B cell (primary cell): ENCODE measurements around the gene RASD1. TPM values are rescaled to one million over a fixed set of nuclear protein-coding genes. Genes with fewer than 3 reads are reported as not detected.

Experiments
- ATAC-seq: fragments of 200-7000 bp; cut with Tn5 transposase; one replicate; pipeline ENCODE4 v1.10.0; 2021; ENCODE audit warnings: low read depth, mild to moderate bottlenecking, moderate number of reproducible peaks, moderate library complexity
- CTCF ChIA-PET: fragments of 350-600 bp; sonication (Branson Sonifier 250); formaldehyde crosslinking; loops from one replicate; lab custom pipeline; 2021; ENCODE audit warnings: antibody characterized with exemption, inconsistent platforms; lab: Charles Lee
- POLR2A ChIA-PET: fragments of 350-600 bp; sonication (Branson Sonifier 250); formaldehyde crosslinking; loops from one replicate; lab custom pipeline; 2021; ENCODE audit warnings: antibody characterized with exemption; lab: Charles Lee
- DNase-seq: peaks from one replicate; pipeline ENCODE4 v3.0.0; 2013
- H2AFZ ChIP-seq: 2 replicates; pipeline ENCODE4 v1.6.1; 2012; ENCODE audit warnings: mild to moderate bottlenecking, low read depth, low read length; ENCODE audit not compliant: insufficient read depth, poor library complexity, severe bottlenecking
- H3K27ac ChIP-seq, 2 donors: 1 replicate in 1 of 2; 2 replicates in 1 of 2; pipeline ENCODE4 v1.5.1; 2012 to 2013; ENCODE audit warnings: low read length in 2 of 2, mild to moderate bottlenecking in 2 of 2, moderate library complexity in 1 of 2
- H3K27me3 ChIP-seq, 4 experiments: fragments of 200-600 bp in 1 of 4; sonication (generic) in 1 of 4; replicated peaks in 1 of 4; 1 replicate in 2 of 4; 2 replicates in 2 of 4; pipeline versions ENCODE4 v1.6.1 to v1.7.0; 2013 to 2016; ENCODE audit warnings: low read length in 3 of 4, mild to moderate bottlenecking in 2 of 4, mixed read lengths in 1 of 4, moderate library complexity in 1 of 4; ENCODE audit not compliant: insufficient read depth in 4 of 4, control insufficient read depth in 3 of 4; ENCODE audit errors: control extremely low read depth in 1 of 4
- H3K36me3 ChIP-seq, 2 experiments: replicated peaks in 1 of 2; 1 replicate in 1 of 2; 2 replicates in 1 of 2; pipeline versions ENCODE4 v1.6.1 to v1.7.1; 2013; ENCODE audit warnings: low read length in 1 of 2; ENCODE audit not compliant: insufficient read depth in 2 of 2, control insufficient read depth in 1 of 2; ENCODE audit errors: control extremely low read depth in 1 of 2, extremely low read depth in 1 of 2
- H3K4me1 ChIP-seq, 2 donors: fragments of 200-600 bp in 1 of 2; sonication (generic) in 1 of 2; 1 replicate in 1 of 2; 2 replicates in 1 of 2; pipeline versions ENCODE4 v1.5.1 to v1.6.1; 2013 to 2017; ENCODE audit warnings: low read length in 2 of 2; ENCODE audit not compliant: control insufficient read depth in 2 of 2, insufficient read depth in 2 of 2
- H3K4me2 ChIP-seq: replicated peaks from 2 replicates; pipeline ENCODE3; 2012; ENCODE audit warnings: mild to moderate bottlenecking, low read depth, low read length; ENCODE audit not compliant: poor library complexity, severe bottlenecking
- H3K4me3 ChIP-seq, 5 experiments: fragments of 200-600 bp in 1 of 5; sonication (generic) in 1 of 5; 1 replicate in 3 of 5; 2 replicates in 2 of 5; pipeline versions ENCODE4 v1.5.1 to v1.7.0; 2011 to 2016; ENCODE audit warnings: low read length in 4 of 5, mild to moderate bottlenecking in 4 of 5, low read depth in 2 of 5, control low read depth in 1 of 5, moderate library complexity in 1 of 5; ENCODE audit not compliant: insufficient read depth in 1 of 5; ENCODE audit errors: control extremely low read depth in 1 of 5, extremely low read depth in 1 of 5
- H3K79me2 ChIP-seq: fragments of 200-600 bp; sonication (generic); one replicate; pipeline ENCODE4 v1.6.0; 2016; ENCODE audit warnings: low read length; ENCODE audit not compliant: control insufficient read depth, insufficient read depth
- H3K9ac ChIP-seq: fragments of 200-600 bp; sonication (generic); 2 replicates; pipeline ENCODE4 v1.6.1; 2017; ENCODE audit warnings: mild to moderate bottlenecking, low read length, moderate library complexity
- H3K9me3 ChIP-seq, 3 donors: one replicate each; pipeline versions ENCODE4 v1.6.1 to v1.7.1; 2013; ENCODE audit warnings: low read length in 2 of 3; ENCODE audit not compliant: control insufficient read depth in 2 of 3, insufficient read depth in 1 of 3; ENCODE audit errors: control extremely low read depth in 1 of 3
- H4K20me1 ChIP-seq: 2 replicates; pipeline ENCODE4 v1.6.0; 2012; ENCODE audit warnings: mild to moderate bottlenecking, low read length; ENCODE audit not compliant: insufficient read depth, control insufficient read depth, poor library complexity, severe bottlenecking
- H3K27ac Mint-ChIP-seq: one replicate; pipeline ENCODE4 v1.8.0; 2021; ENCODE audit warnings: mixed read lengths
- H3K27me3 Mint-ChIP-seq: one replicate; pipeline ENCODE4 v1.8.0; 2021; ENCODE audit warnings: mixed read lengths
- H3K4me1 Mint-ChIP-seq: one replicate; pipeline ENCODE4 v1.8.0; 2021; ENCODE audit warnings: mixed read lengths
- H3K4me3 Mint-ChIP-seq: one replicate; pipeline ENCODE4 v1.8.0; 2021; ENCODE audit warnings: mixed read lengths
- H3K9me3 Mint-ChIP-seq: one replicate; pipeline ENCODE4 v1.8.0; 2022; ENCODE audit warnings: mixed read lengths; ENCODE audit not compliant: insufficient read depth
- EZH2 ChIP-seq: IDR thresholded peaks from 2 replicates; pipeline ENCODE4 v1.6.1; 2012; ENCODE audit warnings: borderline replicate concordance, low read depth, mild to moderate bottlenecking, moderate library complexity, low read length; ENCODE audit not compliant: insufficient read depth, poor library complexity, severe bottlenecking
- WGBS: methylation state at CpG from one replicate; pipeline ENCODE4 v1.1.5; 2013; ENCODE audit warnings: missing lambda C conversion rate; ENCODE audit not compliant: insufficient coverage; 5-methylcytosine and 5-hydroxymethylcytosine counted together
- intact Hi-C: fragments of 100-400 bp; cut with micrococcal nuclease; formaldehyde crosslinking; loops from one replicate; pipeline ENCODE4 v1.10.0; 2022
- polyA plus RNA-seq: library from polyadenylated mRNA; depleted of rRNA; stranded (reverse); fragments of >200 nt; gene quantifications from 2 replicates; pipeline ENCODE4 v1.2.3, GENCODE V29; 2012
- total RNA-seq, 2 donors: library from RNA; stranded (reverse); fragments of 120-200 nt in 1 of 2; gene quantifications; 1 replicate in 1 of 2; 2 replicates in 1 of 2; pipeline versions ENCODE4 v1.2.3 to v1.2.4, GENCODE V29; 2013 to 2022
- TF ChIP-seq, protein P1 (sequence below): fragments of 200-600 bp; IDR thresholded peaks from one replicate; pipeline ENCODE4 v1.8.0; 2022; ENCODE audit warnings: antibody characterized with exemption, mild to moderate bottlenecking

RASD1 gene
- total and polyA plus RNA-seq, 2 donors (not counting 1 experiment from before 2014, with no cell fraction given) = 0.95 to 3.2 TPM

DNA sequence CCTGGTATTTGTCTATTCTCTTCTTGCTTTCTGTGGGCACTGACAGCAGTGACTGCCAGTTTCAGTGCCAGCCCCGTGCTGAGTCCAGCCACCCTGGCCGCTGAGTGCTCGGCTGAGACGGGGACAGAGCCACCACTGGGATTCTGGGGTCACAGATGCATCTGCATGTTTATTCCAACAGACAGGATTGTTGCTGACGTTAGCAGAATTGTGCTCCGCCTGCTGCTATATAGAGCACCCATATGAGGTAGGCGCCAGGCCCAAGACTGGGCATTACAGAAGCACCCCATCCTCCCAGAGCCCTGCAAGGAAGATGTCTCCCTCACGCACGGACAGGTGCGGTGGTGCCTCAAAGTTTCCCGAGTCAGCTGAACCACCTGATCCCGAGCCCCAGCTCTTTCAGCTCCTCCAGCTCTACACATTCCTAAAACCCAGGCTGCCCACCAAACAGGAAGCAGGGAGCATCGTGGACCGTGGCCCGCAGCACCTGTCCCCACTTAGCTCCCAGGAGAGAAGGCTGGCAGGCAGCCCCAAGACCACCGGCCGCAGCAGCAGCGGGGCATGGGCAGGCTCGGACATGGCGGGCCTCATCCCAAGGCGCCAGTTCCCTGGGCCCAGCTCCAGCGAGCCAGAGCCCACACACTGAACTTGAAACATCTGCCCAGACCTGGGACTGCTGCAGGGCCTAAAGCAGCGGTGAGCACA, 44.9 kb upstream of the RASD1 start:
- Mint-ChIP-seq H3K27me3 (no peaks in the 10 kb centered on the region), H3K4me1 (no peaks in the 10 kb centered on the region), H3K9me3 (no peaks in the 10 kb centered on the region), H3K27ac (no peak overlapping the region), H3K4me3 (no peak overlapping the region)
- no peak for TF ChIP-seq EZH2
- TF ChIP-seq, protein P1, sequence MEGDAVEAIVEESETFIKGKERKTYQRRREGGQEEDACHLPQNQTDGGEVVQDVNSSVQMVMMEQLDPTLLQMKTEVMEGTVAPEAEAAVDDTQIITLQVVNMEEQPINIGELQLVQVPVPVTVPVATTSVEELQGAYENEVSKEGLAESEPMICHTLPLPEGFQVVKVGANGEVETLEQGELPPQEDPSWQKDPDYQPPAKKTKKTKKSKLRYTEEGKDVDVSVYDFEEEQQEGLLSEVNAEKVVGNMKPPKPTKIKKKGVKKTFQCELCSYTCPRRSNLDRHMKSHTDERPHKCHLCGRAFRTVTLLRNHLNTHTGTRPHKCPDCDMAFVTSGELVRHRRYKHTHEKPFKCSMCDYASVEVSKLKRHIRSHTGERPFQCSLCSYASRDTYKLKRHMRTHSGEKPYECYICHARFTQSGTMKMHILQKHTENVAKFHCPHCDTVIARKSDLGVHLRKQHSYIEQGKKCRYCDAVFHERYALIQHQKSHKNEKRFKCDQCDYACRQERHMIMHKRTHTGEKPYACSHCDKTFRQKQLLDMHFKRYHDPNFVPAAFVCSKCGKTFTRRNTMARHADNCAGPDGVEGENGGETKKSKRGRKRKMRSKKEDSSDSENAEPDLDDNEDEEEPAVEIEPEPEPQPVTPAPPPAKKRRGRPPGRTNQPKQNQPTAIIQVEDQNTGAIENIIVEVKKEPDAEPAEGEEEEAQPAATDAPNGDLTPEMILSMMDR = no peak
- WGBS = 93% methylated on average over 21 of the region's 23 CpGs
- Histone ChIP-seq H3K9ac (no peak overlapping the region), H3K27ac (no peak overlapping the region), H3K4me1 (no peaks in the 10 kb centered on the region), H3K36me3 (no peaks in the 10 kb centered on the region), H2AFZ (no peak overlapping the region), H3K9me3 (no peaks in the 10 kb centered on the region), H4K20me1 (no peaks in the 10 kb centered on the region), H3K27me3 (no peaks in the 10 kb centered on the region), H3K79me2 (no peaks in the 10 kb centered on the region), H3K4me2 (no peak overlapping the region), H3K4me3 (no peak overlapping the region)
- ATAC-seq (no peak), DNase-seq (no peak)
- intact Hi-C loops = no loop called here
- POLR2A ChIA-PET = no interaction called here
- CTCF ChIA-PET = interaction anchor here (0.7 kb wide), 1 partner anchor 73 kb away, joined by 3 read pairs; no protein-coding TSS in a partner anchor

DNA sequence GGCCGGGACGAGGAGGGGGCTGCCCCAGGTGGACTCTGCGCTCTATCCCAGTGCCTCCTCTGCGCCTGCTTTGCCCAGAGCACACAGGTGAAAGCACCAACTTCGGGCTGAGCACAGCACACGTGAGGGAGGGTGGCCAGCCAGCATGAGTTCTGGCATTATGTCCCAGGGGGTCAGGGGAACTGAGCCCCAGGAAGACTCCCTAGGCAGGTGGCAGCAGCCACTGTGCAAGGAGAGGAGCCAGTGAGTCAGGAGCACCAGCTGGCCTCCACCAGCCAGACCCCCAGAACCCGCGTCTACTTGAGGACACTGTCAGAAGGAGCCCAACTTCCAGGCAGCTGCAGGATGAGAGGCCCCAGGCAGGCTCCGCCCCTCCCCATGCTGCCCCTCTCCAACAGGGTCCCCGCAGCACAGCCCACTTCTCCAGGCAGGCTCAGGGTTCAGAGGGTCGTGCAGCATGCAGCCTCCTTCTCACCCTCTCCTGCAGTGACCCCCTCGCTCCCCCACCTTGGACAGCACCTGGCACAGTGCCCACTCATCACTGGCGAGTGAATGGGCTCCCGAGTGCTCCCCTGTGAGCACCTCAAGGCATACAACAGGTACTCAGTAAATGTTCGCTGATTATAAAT, 44.2 kb upstream of the RASD1 start:
- Histone ChIP-seq H3K27ac (no peak overlapping the region), H3K9me3 (no peaks in the 10 kb centered on the region), H3K9ac (no peak overlapping the region), H3K27me3 (no peaks in the 10 kb centered on the region), H3K36me3 (no peaks in the 10 kb centered on the region), H3K79me2 (no peaks in the 10 kb centered on the region), H3K4me1 (no peaks in the 10 kb centered on the region), H4K20me1 (no peaks in the 10 kb centered on the region), H3K4me2 (no peak overlapping the region), H3K4me3 (no peak overlapping the region), H2AFZ (no peak overlapping the region)
- ATAC-seq (no peak), DNase-seq (no peak)
- TF ChIP-seq, protein P1 = no peak
- TF ChIP-seq EZH2 = no peak
- H3K27ac Mint-ChIP-seq = no peak overlapping the region
- intact Hi-C loops = no loop called here
- H3K27me3 Mint-ChIP-seq = no peaks in the 10 kb centered on the region
- POLR2A ChIA-PET = no interaction called here
- no peak overlapping the region for H3K4me3 Mint-ChIP-seq
- no peaks in the 10 kb centered on the region for H3K9me3 Mint-ChIP-seq
- CTCF ChIA-PET = no interaction called here
- no peaks in the 10 kb centered on the region for H3K4me1 Mint-ChIP-seq
- 91% methylated on average over 15 of the region's 15 CpGs for WGBS
